Hepatocyte (in vitro differentiated cells): ENCODE data around the gene ARF3.

ENCODE experiments used
- EZH2 ChIP-seq: fragments of 200-600 bp; sonication (generic); IDR thresholded peaks from 2 replicates; pipeline ENCODE4 v1.6.1; 2016; ENCODE audit warnings: antibody characterized with exemption, mild to moderate bottlenecking, borderline replicate concordance
- EZH2phosphoT487 ChIP-seq: fragments of 200-600 bp; sonication (generic); IDR thresholded peaks from one replicate; pipeline ENCODE4 v1.6.1; 2018; ENCODE audit warnings: antibody characterized with exemption, mild to moderate bottlenecking, low read depth, moderate library complexity; ENCODE audit not compliant: unreplicated experiment, severe bottlenecking
- TF ChIP-seq, protein P1 (sequence below): fragments of 200-600 bp; sonication (generic); IDR thresholded peaks from 2 replicates; pipeline ENCODE4 v1.5.1; 2016; ENCODE audit warnings: antibody characterized with exemption, mild to moderate bottlenecking; ENCODE audit not compliant: poor library complexity

DNA sequence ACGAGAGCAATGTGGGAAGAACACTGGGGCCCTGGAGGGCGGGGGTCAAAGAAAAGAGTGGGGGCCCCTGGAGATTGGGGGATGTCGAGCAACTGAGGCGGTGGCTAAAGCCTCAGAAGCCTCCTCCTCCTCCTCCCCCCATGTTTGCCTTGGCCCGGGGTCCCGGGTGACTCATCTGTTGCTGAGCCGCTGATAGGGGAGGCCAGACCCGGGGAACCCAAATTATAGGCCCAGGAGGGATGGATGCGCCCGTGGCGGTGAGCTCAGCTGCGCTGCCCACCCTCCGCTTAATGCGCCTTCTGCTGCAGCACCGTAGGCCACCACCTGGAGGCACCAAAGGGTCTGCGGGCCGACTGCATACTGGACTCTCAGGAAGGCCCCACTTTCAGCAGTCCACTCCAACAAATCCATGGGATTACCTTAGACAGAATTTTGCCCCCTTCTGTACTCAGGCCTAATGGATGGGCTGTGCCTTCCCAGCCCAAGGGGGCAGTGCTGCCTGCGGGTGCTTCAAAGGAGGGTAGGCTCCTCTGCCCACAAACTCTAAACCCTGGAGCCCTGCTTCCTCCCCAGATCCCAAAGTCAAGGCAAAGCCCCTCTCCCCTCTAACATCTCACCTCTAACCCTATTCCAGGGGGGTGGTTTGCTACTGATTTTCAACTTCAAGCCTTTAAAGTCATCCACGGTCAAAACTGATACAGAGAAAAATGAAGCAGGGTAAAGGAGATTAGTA is 16.8 kb upstream of the ARF3 start:
- TF ChIP-seq, protein P1, sequence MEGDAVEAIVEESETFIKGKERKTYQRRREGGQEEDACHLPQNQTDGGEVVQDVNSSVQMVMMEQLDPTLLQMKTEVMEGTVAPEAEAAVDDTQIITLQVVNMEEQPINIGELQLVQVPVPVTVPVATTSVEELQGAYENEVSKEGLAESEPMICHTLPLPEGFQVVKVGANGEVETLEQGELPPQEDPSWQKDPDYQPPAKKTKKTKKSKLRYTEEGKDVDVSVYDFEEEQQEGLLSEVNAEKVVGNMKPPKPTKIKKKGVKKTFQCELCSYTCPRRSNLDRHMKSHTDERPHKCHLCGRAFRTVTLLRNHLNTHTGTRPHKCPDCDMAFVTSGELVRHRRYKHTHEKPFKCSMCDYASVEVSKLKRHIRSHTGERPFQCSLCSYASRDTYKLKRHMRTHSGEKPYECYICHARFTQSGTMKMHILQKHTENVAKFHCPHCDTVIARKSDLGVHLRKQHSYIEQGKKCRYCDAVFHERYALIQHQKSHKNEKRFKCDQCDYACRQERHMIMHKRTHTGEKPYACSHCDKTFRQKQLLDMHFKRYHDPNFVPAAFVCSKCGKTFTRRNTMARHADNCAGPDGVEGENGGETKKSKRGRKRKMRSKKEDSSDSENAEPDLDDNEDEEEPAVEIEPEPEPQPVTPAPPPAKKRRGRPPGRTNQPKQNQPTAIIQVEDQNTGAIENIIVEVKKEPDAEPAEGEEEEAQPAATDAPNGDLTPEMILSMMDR: peak; percentile 50
- no peak for TF ChIP-seq EZH2phosphoT487
- TF ChIP-seq EZH2: no peak
